ENCODE results near the gene MAGI1.

Gene MAGI1

GRCh38 chr3:65537109-65537508, 501.6 kb downstream of the MAGI1 start:
- Histone ChIP-seq H3K27me3 (no peaks in the 10 kb centered on the region), H3K4me3 (ENCODE audit: low read depth in 1 of 2, low read length in 1 of 2) (no peak overlapping the region), H3K4me1 (ENCODE audit: control insufficient read depth in 1 of 2, insufficient read depth in 1 of 2, low read depth in 1 of 2, low read length in 1 of 2) (no peaks in the 10 kb centered on the region), H3K27ac (no peak overlapping the region), H3K9me3 (no peaks in the 10 kb centered on the region), H3K36me3 (no peaks in the 10 kb centered on the region)
- no peak for TF ChIP-seq CTCF (IDR thresholded peaks at IDR 0.05)

DNA sequence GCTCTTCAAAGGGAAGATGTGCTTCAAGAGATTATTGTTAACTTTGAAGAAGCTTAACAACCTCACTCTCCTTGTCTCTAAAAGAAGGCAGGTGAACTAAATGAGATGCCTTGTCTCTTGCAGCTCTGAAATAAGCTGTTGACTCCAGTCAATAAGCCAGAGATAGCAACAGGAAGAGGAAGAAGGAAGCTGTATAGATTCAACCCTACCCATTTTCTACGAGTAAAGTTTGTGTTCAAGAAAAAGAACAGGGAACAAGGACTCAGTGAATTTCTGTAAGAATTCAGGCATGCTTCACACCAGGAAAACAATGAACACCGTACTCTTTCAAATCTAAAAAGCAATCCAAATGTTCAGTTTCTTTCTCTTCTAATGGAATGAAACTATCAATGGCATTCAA, 503.5 kb downstream of the MAGI1 start:
- no peak for TF ChIP-seq CTCF (IDR thresholded peaks at IDR 0.05)
- H3K9me3 ChIP-seq = no peaks in the 10 kb centered on the region
- H3K36me3 ChIP-seq = no peaks in the 10 kb centered on the region
- no peaks in the 10 kb centered on the region for H3K27me3 ChIP-seq
- H3K4me3 ChIP-seq (ENCODE audit: low read depth in 1 of 2, low read length in 1 of 2) = no peak overlapping the region
- H3K27ac ChIP-seq = no peak overlapping the region
- no peaks in the 10 kb centered on the region for H3K4me1 ChIP-seq (ENCODE audit: control insufficient read depth in 1 of 2, insufficient read depth in 1 of 2, low read depth in 1 of 2, low read length in 1 of 2)

DNA sequence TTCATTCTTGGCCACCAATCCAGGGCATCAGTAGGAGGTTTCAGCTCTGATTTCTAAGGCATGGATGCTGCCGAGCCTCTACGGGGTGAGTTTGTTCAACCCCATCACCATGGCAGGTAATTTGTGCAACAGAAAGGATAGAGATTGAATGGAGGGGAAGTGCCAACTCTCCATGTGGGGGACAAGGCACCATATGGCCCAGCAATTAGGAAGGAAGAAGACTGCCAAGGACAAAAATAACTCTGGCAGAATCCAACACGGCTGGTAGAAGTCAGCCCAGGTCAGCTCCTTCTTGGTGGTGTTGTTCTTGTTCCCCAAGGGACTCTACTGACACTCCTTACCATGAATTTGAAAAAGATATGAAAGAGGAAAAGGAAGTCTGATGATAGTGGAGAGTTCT, 503.9 kb downstream of the MAGI1 start:
- Histone ChIP-seq H3K36me3 (no peaks in the 10 kb centered on the region), H3K4me1 (ENCODE audit: control insufficient read depth in 1 of 2, insufficient read depth in 1 of 2, low read depth in 1 of 2, low read length in 1 of 2) (no peaks in the 10 kb centered on the region)
- TF ChIP-seq CTCF (IDR thresholded peaks at IDR 0.05) = no peak

DNA sequence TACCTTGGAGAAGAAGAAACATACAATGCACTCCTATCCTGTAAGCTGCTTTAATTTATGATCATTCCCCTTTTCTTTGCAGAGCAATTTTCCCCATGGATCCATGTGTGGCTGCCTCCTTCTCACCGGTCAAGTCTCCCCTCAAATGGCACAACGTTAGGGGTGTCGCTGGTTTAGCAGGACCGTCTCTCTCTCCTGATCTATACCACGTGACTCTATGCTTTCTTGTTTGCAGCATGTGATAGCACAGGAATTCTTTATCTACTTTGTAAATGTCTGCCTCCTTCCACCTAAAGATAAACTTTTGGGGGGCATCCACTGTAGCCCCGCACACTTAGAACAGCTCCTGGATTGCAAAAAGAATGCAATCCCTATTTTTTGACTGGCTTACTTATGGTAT, 506.0 kb downstream of the MAGI1 start:
- Histone ChIP-seq H3K27me3 (no peaks in the 10 kb centered on the region), H3K36me3 (no peaks in the 10 kb centered on the region), H3K4me3 (ENCODE audit: low read depth in 1 of 2, low read length in 1 of 2) (no peak overlapping the region), H3K27ac (no peak overlapping the region), H3K9me3 (no peaks in the 10 kb centered on the region), H3K4me1 (ENCODE audit: control insufficient read depth in 1 of 2, insufficient read depth in 1 of 2, low read depth in 1 of 2, low read length in 1 of 2) (no peaks in the 10 kb centered on the region)
- no peak for TF ChIP-seq CTCF (IDR thresholded peaks at IDR 0.05)

More for the DNA sequence above, 503.9 kb downstream of the MAGI1 start:
- no peak overlapping the region for H3K27ac ChIP-seq
- H3K27me3 ChIP-seq = no peaks in the 10 kb centered on the region
- H3K4me3 ChIP-seq (ENCODE audit: low read depth in 1 of 2, low read length in 1 of 2) = no peak overlapping the region
- no peaks in the 10 kb centered on the region for H3K9me3 ChIP-seq

DNA sequence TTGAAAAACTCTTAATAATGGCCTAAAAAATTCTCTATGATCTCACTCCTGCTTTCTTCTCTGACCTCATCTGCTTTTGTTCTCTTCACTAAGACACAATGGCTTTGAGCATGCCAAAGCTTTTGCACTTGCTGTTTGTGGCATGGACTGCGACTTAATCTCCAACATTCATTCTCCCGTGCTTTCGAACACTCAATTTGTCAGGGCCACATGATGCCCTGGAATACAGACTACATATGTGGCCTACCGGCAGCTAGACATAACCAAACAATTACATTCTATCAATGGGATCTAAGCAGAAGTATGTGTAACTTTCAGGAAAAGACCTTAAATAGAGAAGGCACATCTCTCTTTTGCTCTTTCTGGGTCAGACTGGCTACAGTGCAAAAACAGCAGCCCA, 506.5 kb downstream of the MAGI1 start:
- H3K27ac ChIP-seq = no peak overlapping the region
- H3K36me3 ChIP-seq = no peaks in the 10 kb centered on the region
- H3K9me3 ChIP-seq = no peaks in the 10 kb centered on the region
- no peaks in the 10 kb centered on the region for H3K27me3 ChIP-seq
- TF ChIP-seq CTCF (IDR thresholded peaks at IDR 0.05) = no peak
- H3K4me1 ChIP-seq (ENCODE audit: control insufficient read depth in 1 of 2, insufficient read depth in 1 of 2, low read depth in 1 of 2, low read length in 1 of 2) = no peaks in the 10 kb centered on the region
- H3K4me3 ChIP-seq (ENCODE audit: low read depth in 1 of 2, low read length in 1 of 2) = no peak overlapping the region

- no peak for TF ChIP-seq CTCF (IDR thresholded peaks at IDR 0.05)
- no peak overlapping the region for H3K4me3 ChIP-seq (ENCODE audit: low read depth in 1 of 2, low read length in 1 of 2)
- H3K27ac ChIP-seq = no peak overlapping the region
- no peaks in the 10 kb centered on the region for H3K9me3 ChIP-seq
- H3K36me3 ChIP-seq = no peaks in the 10 kb centered on the region
- H3K4me1 ChIP-seq (ENCODE audit: control insufficient read depth in 1 of 2, insufficient read depth in 1 of 2, low read depth in 1 of 2, low read length in 1 of 2) = no peaks in the 10 kb centered on the region
- no peaks in the 10 kb centered on the region for H3K27me3 ChIP-seq
Observed at GRCh38 chr3:65531499-65531898, 507.2 kb downstream of the MAGI1 start.

Data from neutrophil (primary cell).